ENCODE measurements around the gene ADCK1. TPM values are rescaled to one million over a fixed set of nuclear protein-coding genes. Genes with fewer than 3 reads are reported as not detected.
A peak's percentile ranks its signal among the peaks of the same experiment; 100 is the strongest.

ADCK1 gene
- total RNA-seq, 1 experiment from 2014 or later, result 11.4 TPM

- Mint-ChIP-seq H3K27ac (no peak overlapping the region), H3K36me3 (no peaks in the 10 kb centered on the region), H3K27me3 (ENCODE audit: low read depth) (no peaks in the 10 kb centered on the region), H3K9me3 (no peaks in the 10 kb centered on the region), H3K4me3 (no peak overlapping the region), H3K4me1 (peaks cover 3% of the 10 kb centered on the region; the same call in 1 of the 2 replicates)
- TF ChIP-seq AR (CRISPR knock-in tag; IDR thresholded peaks at IDR 0.05) (no peak), USF2 (CRISPR knock-in tag; IDR thresholded peaks at IDR 0.05) (no peak), ARID4B (CRISPR knock-in tag; IDR thresholded peaks at IDR 0.05; ENCODE audit: borderline replicate concordance) (no peak), ZNF396 (CRISPR knock-in tag; IDR thresholded peaks at IDR 0.05; ENCODE audit: borderline replicate concordance) (no peak), CDX4 (CRISPR knock-in tag; IDR thresholded peaks at IDR 0.05; ENCODE audit: borderline replicate concordance) (no peak), GRHL2 (CRISPR knock-in tag; IDR thresholded peaks at IDR 0.05; ENCODE audit: insufficient replicate concordance, severe bottlenecking) (no peak), ZMAT4 (CRISPR knock-in tag; IDR thresholded peaks at IDR 0.05) (no peak), USF1 (CRISPR knock-in tag; IDR thresholded peaks at IDR 0.05) (no peak), ATF6 (CRISPR knock-in tag; IDR thresholded peaks at IDR 0.05) (no peak), E2F5 (CRISPR knock-in tag; IDR thresholded peaks at IDR 0.05) (no peak), NR1H2 (CRISPR knock-in tag; IDR thresholded peaks at IDR 0.05) (no peak), SP1 (CRISPR knock-in tag; conservative IDR thresholded peaks at IDR 0.05) (no peak), ZNF532 (CRISPR knock-in tag; IDR thresholded peaks at IDR 0.05; ENCODE audit: borderline replicate concordance) (no peak), CREM (CRISPR knock-in tag; IDR thresholded peaks at IDR 0.05) (no peak), SMAD3 (CRISPR knock-in tag; IDR thresholded peaks at IDR 0.05; ENCODE audit: borderline replicate concordance) (no peak), ERG (CRISPR knock-in tag; IDR thresholded peaks at IDR 0.05) (no peak)
- no peak for DNase-seq (ENCODE audit: low spot score)
- ATAC-seq, result peak; percentile 36; the same call in 1 of the 2 replicates
- CTCF ChIA-PET, result interaction anchor here (0.7 to 2.2 kb wide), 2 partner anchors 22 to 140 kb away, joined by 5 to 8 read pairs; no protein-coding TSS in a partner anchor
- POLR2A ChIA-PET, result no interaction called here
These were observed 39.1 kb downstream of the ADCK1 start for GRCh38 chr14:77838831-77839511.

Data from WTC11 (cell line).